Heart left ventricle (tissue), 16 donors: Measurements from ENCODE around the gene OPHN1. TPM values are rescaled to one million over a fixed set of nuclear protein-coding genes. Genes with fewer than 3 reads are reported as not detected.
"Not testable (repeated sequence)": the region's sequence is repeated elsewhere in the genome, so short reads cannot be mapped to it uniquely, and the experiment has no call there.

Experiments
- ATAC-seq, 4 donors: fragments of 200-7000 bp; cut with Tn5 transposase; one replicate each; pipeline ENCODE4 v1.9.1; 2020 to 2022; ENCODE audit warnings: moderate library complexity in 4 of 4, mild to moderate bottlenecking in 3 of 4, moderate number of reproducible peaks in 1 of 4
- DNase-seq, 5 donors: peaks; one replicate each; pipeline ENCODE4 v3.0.0-alpha.2; 2020
- H3K27ac ChIP-seq, 12 donors: fragments of 200-600 bp; sonication (generic) in 4 of 12; one replicate each; pipeline versions ENCODE4 v1.5.0 to v1.8.0; 2016 to 2022; ENCODE audit warnings: mild to moderate bottlenecking in 2 of 12
- H3K27me3 ChIP-seq, 9 donors: fragments of 200-600 bp; sonication (generic) in 2 of 9; one replicate each; pipeline versions ENCODE4 v1.5.1 to v1.8.0; 2016 to 2022; ENCODE audit warnings: mild to moderate bottlenecking in 3 of 9
- H3K36me3 ChIP-seq, 9 donors: fragments of 200-600 bp; sonication (generic) in 2 of 9; one replicate each; pipeline versions ENCODE4 v1.5.0 to v1.8.0; 2018 to 2022; ENCODE audit warnings: mild to moderate bottlenecking in 2 of 9
- H3K4me1 ChIP-seq, 12 donors: fragments of 200-600 bp; sonication (generic) in 4 of 12; one replicate each; pipeline versions ENCODE4 v1.5.0 to v1.8.0; 2016 to 2022; ENCODE audit warnings: mild to moderate bottlenecking in 3 of 12
- H3K4me3 ChIP-seq, 12 donors: fragments of 200-600 bp; sonication (generic) in 4 of 12; one replicate each; pipeline versions ENCODE4 v1.5.0 to v1.8.0; 2017 to 2022; ENCODE audit warnings: mild to moderate bottlenecking in 9 of 12, moderate library complexity in 4 of 12
- H3K9me3 ChIP-seq, 12 donors: fragments of 200-600 bp; sonication (generic) in 4 of 12; one replicate each; pipeline versions ENCODE4 v1.5.0 to v1.8.0; 2016 to 2022; ENCODE audit warnings: mild to moderate bottlenecking in 1 of 12
- POLR2A ChIP-seq, 2 donors: fragments of 450-650 bp; IDR thresholded peaks; one replicate each; pipeline ENCODE4 v1.6.1; 2017; ENCODE audit warnings: antibody characterized with exemption in 2 of 2, mild to moderate bottlenecking in 2 of 2, moderate library complexity in 2 of 2
- WGBS, 4 donors: extraction: QIAGEN DNeasy Blood & Tissue Kit in 2 of 4; methylation state at CpG; one replicate each; pipeline versions ENCODE4 v1.1.5 to v1.1.7; 2013 to 2018; 5-methylcytosine and 5-hydroxymethylcytosine counted together
- intact Hi-C, 10 donors: fragments of 100-400 bp; cut with DNase I; formaldehyde crosslinking; loops; one replicate each; pipeline versions ENCODE4 v1.11.1 to v1.14.2; 2022
- polyA plus RNA-seq, 2 donors: library from polyadenylated mRNA; stranded (reverse); fragments of 200-250 nt; gene quantifications; one replicate each; pipeline ENCODE4 v1.2.3, GENCODE V29; 2013
- total RNA-seq, 9 donors: library from RNA; depleted of rRNA in 2 of 9; stranded (reverse); fragments of >200 nt in 2 of 9; fragmentation: NEBNext Ultra II Directional in 3 of 9; extraction: Animal tissue kit (Norgen Biotek cat#: 25700) in 3 of 9; gene quantifications; one replicate each; pipeline versions ENCODE4 v1.1.0 to v1.2.4, GENCODE V29; 2016 to 2023
- TF ChIP-seq, protein P1 (sequence below), 12 donors: fragments of 200-600 bp; sonication (generic) in 4 of 12; IDR thresholded peaks; one replicate each; pipeline versions ENCODE4 v1.5.0 to v1.8.0; 2018 to 2022; ENCODE audit warnings: antibody characterized with exemption in 12 of 12, mild to moderate bottlenecking in 5 of 12
- donor health status: ischemic (EF 13 %, LVEDD 7.1; RV severe dilation, severe dysfunction).
- donor health status: healthy with polysubstance abuse.
- donor health status: DM: no; HTN: yes; CAD: no.
- donor health status: DM: no; HTN: no; CAD: no.
- donor health status: ischemic (EF 25% LVEDD 6.9; RV normal size, moderate dysfunction).
- donor health status: ischemic (EF 25% LVEDD 5.7; RV mildly dilated, moderate dysfunction).
- donor health status: healthy.
- donor health status: DM: yes; HTN: yes; CAD: no.
- donor health status: ischemic (EF 35%, LVEDD 5.7; RV mildly dilated, moderate dysfunction).
- donor health status: nonischemic (EF 11% LVEDD 7.7; RV severe dilation, severe dysfunction).
- donor health status: DM: yes; HTN: yes; CAD: no.
- donor health status: PGD.
- donor health status: ischemic (EF 29% LVEDD 5.4; RV normal size, mild dysfunction).
- donor health status: nonischemic (EF 23%, LVEDD 6.1; RV moderate dilation, normal function).

The OPHN1 gene
- total and polyA plus RNA-seq, 11 donors: 0.95 to 9.6 (median 5.7) TPM

DNA sequence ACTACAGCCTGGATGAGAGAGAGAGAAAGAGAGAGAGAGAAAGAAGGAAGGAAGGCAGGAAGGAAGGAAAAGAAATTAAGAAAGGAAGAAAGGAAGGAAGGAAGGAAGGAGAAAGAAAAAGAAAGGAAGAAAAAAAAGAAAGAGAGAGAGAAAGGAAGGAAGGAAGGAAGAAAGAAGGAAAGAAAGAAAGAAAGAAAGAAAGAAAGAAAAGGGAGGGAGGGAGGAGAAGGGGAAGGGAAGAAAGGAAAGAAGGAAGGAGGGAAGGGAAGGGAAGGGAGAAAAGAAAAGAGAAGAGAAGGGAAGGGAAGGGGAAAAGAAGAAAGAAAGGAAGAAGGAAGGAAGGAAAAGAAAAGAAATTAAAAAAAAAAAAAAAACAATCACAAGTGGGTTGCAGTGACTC lies 146.3 kb downstream of the OPHN1 start:
- intact Hi-C loops: no loop called here
- no peak overlapping the region for H3K27ac ChIP-seq
- H3K27me3 ChIP-seq: peaks cover 0 to 5% (median 0%) of the 10 kb centered on the region in 9 donors
- ATAC-seq (no peak), DNase-seq (no peak)
- H3K9me3 ChIP-seq: no peaks in the 10 kb centered on the region
- no peaks in the 10 kb centered on the region for H3K4me1 ChIP-seq
- H3K4me3 ChIP-seq: no peak overlapping the region
- H3K36me3 ChIP-seq: no peaks in the 10 kb centered on the region
- no peak for TF ChIP-seq POLR2A (IDR thresholded peaks at IDR 0.05)
- TF ChIP-seq, protein P1, sequence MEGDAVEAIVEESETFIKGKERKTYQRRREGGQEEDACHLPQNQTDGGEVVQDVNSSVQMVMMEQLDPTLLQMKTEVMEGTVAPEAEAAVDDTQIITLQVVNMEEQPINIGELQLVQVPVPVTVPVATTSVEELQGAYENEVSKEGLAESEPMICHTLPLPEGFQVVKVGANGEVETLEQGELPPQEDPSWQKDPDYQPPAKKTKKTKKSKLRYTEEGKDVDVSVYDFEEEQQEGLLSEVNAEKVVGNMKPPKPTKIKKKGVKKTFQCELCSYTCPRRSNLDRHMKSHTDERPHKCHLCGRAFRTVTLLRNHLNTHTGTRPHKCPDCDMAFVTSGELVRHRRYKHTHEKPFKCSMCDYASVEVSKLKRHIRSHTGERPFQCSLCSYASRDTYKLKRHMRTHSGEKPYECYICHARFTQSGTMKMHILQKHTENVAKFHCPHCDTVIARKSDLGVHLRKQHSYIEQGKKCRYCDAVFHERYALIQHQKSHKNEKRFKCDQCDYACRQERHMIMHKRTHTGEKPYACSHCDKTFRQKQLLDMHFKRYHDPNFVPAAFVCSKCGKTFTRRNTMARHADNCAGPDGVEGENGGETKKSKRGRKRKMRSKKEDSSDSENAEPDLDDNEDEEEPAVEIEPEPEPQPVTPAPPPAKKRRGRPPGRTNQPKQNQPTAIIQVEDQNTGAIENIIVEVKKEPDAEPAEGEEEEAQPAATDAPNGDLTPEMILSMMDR (IDR thresholded peaks at IDR 0.05): no peak

DNA sequence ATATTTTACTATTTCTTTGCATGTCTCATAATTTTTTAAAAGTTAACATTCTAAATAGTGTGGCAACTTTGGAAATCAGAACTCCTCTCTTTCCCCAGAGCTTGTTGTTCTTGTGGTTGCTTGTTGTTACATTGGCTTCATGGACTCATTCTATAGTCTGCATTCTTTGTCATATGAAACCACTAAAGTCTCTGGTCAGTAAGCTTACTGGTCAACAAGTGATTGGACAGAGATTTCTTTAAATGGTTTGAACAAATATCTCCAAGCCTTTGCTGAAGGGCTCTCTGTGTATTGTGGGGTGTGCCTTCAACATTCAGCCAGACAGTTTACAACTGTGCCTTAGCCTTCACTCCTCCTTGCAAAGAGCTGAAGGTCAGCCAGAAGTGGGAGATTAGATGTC lies 147.2 kb downstream of the OPHN1 start:
- intact Hi-C loops: no loop called here

DNA sequence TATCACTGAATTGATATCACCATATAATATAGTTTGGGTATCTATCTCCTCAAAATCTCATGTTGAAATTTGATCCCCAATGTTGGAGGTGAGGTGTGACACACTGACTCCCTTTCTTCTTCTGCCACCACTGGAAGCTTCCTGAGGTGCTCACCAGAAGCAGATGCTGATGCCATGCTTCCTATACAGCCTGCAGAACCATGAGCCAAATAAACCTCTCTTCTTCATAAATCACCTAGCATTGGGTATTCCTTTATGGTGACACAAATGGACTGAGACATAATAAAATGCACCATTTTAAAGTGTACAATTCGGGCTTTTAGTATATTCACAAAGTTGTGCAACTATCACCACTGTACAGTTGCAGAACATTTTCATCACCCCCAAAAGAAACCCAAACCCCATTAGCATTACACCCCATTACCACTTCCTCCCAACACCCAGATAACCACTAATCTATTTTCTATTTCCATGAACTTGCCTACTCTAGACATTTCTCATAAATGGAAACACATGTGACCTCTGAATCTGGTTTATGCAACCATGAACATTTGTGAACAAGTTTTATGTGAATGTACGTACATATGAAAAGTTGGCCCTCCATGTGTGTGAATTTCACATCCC lies 148.9 kb downstream of the OPHN1 start:
- DNase-seq: no peak
- Histone ChIP-seq H3K4me3 (no peak overlapping the region), H3K27ac (no peak overlapping the region), H3K4me1 (no peaks in the 10 kb centered on the region), H3K9me3 (no peaks in the 10 kb centered on the region), H3K36me3 (no peaks in the 10 kb centered on the region), H3K27me3 (peaks cover 0 to 5% (median 0%) of the 10 kb centered on the region in 9 donors)
- intact Hi-C loops: no loop called here
- no peak for TF ChIP-seq POLR2A (IDR thresholded peaks at IDR 0.05)
- TF ChIP-seq, protein P1 (IDR thresholded peaks at IDR 0.05): no peak
- no peak for ATAC-seq
- 70 to 97% (median 87%) methylated on average over 2 of the region's 2 CpGs for WGBS, 4 donors

More for the DNA sequence above, 147.2 kb downstream of the OPHN1 start:
- Histone ChIP-seq H3K27me3 (peaks cover 0 to 5% (median 0%) of the 10 kb centered on the region in 9 donors), H3K27ac (no peak overlapping the region), H3K4me3 (no peak overlapping the region), H3K9me3 (no peaks in the 10 kb centered on the region), H3K36me3 (no peaks in the 10 kb centered on the region), H3K4me1 (no peaks in the 10 kb centered on the region)
- ATAC-seq (no peak), DNase-seq (no peak)
- no peak for TF ChIP-seq POLR2A (IDR thresholded peaks at IDR 0.05)

DNA sequence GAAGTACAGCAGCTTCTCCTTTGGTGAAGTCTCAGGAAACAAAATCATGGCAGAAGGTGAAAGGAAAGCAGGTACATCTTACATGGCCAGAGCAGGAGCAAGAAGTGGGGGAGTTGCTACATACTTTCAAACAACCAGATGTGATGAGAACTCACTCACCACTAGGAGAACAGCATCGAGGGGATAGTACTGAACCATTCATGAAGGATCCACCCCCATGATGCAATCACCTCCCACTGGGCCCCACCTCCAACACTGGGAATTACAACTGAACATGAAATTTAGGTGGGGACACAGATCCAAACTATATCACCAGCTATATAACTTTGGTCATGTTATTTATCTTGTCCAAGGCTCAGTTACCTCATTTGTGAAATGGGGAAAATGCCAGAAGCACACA lies 159.4 kb downstream of the OPHN1 start:
- Histone ChIP-seq H3K4me3 (no peak overlapping the region), H3K36me3 (no peaks in the 10 kb centered on the region), H3K27ac (no peak overlapping the region), H3K9me3 (no peaks in the 10 kb centered on the region), H3K4me1 (no peaks in the 10 kb centered on the region), H3K27me3 (peaks cover 0 to 3% (median 0%) of the 10 kb centered on the region in 9 donors)
- intact Hi-C loops: no loop called here
- TF ChIP-seq, protein P1 (IDR thresholded peaks at IDR 0.05): no peak
- TF ChIP-seq POLR2A (IDR thresholded peaks at IDR 0.05): no peak
- WGBS, 4 donors: 14 to 26% (median 18%) methylated on average over 1 of the region's 1 CpG
- ATAC-seq (no peak), DNase-seq (no peak)

DNA sequence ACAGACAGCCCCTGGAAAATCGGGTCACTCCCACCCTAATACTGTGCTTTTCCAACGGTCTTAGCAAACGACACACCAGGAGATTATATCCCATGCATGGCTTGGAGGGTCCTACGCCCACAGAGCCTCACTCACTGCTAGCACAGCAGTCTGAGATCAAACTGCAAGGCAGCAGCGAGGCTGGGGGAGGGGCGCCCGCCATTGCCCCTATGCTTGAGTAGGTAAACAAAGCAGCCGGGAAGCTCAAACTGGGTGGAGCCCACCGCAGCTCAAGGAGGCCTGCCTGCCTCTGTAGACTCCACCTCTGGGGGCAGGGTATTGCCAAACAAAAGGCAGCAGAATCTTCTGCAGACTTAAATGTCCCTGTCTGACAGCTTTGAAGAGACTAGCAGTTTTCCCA lies 168.5 kb downstream of the OPHN1 start:
- WGBS, 4 donors: 87 to 93% (median 90%) methylated on average over 9 of the region's 9 CpGs
- ATAC-seq: not testable (repeated sequence)

More for the DNA sequence above, 168.5 kb downstream of the OPHN1 start:
- H3K4me3 ChIP-seq, H3K27me3 ChIP-seq, H3K36me3 ChIP-seq, DNase-seq, H3K9me3 ChIP-seq, H3K4me1 ChIP-seq, intact Hi-C loops, H3K27ac ChIP-seq: not testable (repeated sequence)
